GM21619 (cell line): Measurements from ENCODE around the gene CDKAL1.
"Not testable (repeated sequence)": the region's sequence is repeated elsewhere in the genome, so short reads cannot be mapped to it uniquely, and the experiment has no call there.

ENCODE experiments used
- ATAC-seq: cut with Tn5 transposase; IDR thresholded peaks from one replicate; pipeline ENCODE4 v1.9.1; 2021; ENCODE audit not compliant: unreplicated experiment

The CDKAL1 gene

DNA sequence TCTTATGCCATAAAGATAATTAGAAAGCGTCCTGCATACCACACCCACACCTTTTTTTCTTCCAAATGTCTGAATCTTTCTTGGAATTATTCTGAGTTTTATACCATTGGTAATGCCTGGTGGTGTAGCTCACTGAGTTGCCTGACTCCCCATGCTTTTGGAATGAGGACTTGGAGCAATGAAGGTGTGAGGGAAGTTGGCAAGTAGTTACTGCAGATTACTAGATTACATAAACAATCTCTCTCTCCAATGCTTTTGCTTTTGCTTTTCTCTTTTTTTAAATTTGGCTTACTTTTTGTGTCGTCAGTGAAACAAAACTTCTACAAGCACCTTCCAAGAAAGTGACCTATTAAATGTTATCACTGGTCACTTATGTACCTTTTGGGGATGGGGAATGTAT lies 653.2 kb downstream of the CDKAL1 start:
- no peak for ATAC-seq

- peak; percentile 42 for ATAC-seq
Measured at GRCh38 chr6:21188505-21189223, 654.4 kb downstream of the CDKAL1 start.

GRCh38 chr6:21189759-21190158 lies 655.5 kb downstream of the CDKAL1 start:
- no peak for ATAC-seq

DNA sequence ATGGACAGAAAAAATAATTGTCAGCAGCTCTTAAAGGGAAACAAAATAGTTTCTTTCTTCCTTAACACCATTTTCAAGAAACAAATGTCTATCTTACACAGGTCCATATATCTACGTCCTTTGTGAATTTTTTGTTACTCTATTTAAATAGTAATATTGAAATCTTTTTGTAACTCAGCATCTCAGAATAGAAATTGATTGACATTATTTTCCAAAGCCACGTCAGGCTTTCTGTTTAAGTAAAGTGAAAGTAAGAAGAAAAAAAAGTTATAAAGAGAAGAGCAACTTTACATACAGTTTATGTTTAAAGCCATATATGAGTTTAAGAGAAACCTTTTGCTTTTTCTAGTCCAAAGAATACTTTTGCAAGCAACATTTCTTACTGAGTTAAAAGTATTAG lies 656.4 kb downstream of the CDKAL1 start:
- ATAC-seq: no peak

- no peak for ATAC-seq
Measured at GRCh38 chr6:21193790-21194475, 659.7 kb downstream of the CDKAL1 start.

DNA sequence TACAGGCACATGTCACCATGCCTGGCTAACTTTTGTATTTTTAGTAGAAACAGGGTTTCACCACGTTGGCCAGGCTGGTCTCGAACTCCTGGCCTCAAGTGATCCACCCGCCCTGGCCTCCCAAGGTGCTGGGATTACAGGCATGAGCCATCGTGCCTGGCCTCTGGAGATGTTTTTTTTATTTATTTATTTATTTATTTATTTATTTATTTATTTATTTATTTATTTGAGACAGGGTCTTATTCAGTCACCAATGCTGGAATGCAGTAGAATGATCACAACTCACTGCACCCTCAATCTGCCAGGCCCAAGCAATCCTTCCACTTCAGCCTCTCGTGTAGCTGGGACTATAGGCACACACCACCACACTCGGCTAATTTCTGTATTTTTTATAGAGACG lies 661.0 kb downstream of the CDKAL1 start:
- ATAC-seq: not testable (repeated sequence)

DNA sequence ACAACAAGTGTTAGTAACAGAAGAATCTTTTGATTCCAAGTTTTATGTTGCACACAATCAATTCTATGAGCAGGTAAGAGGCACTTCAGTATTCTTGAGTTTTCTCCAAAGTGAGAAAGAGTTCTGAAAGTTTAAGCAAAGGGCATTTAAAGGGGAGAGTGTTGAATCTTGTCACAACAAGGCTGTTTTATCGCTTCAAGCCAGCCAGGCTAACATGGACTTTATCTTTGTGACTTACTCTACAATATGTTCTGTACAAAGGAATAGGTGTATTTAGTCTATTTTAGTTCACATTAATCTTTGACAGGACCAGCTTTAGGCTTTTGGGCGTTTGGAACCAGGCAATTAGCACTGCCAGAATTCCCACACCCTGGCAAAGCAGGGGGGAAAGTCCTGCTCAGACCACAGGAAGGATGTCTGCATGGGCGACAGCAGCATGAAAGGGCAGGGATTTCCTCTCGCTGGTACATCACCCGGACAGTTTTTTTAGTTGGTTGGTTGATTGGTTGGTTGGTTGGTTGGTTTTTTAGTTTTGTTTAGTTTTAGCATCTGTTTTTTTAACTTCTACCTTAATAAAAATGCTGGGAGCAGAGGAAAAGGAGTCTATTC lies 663.9 kb downstream of the CDKAL1 start:
- no peak for ATAC-seq

- no peak for ATAC-seq
Measured at GRCh38 chr6:21199262-21199661, 665.0 kb downstream of the CDKAL1 start.

DNA sequence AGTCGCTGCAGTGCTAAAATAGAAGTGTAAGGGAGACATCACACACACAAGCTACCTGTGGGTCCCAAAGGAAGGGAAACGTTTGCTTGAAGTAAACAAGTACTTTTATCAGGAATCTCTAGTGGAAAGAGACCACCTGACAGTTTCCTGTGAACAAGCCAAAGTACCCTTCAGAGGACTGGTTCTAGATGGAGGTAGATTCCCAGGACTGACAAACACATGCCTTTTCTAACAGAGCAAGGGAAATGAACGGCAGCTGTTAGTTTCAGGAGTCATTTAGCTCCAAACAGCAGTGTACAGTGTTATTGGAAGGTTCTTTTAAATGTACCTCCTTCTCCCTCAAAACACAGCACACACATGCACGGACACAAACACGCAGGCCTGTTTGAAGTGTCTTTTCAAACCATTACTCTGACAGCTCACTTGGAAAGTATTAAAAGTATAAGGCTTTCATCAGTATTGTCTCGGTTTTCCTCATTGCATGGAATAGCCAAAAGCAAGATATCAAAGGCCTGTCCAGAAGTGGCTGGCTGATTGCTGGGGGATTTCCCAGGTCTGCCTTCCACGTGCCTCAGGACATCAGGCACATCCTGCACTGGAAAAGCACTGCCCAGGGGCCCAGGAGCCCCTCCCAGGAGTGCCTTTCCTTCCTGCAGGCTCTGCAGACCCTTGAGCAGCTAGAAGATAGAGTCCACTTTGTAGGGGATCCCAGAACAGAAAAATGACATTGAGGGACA lies 666.0 kb downstream of the CDKAL1 start:
- ATAC-seq: no peak

DNA sequence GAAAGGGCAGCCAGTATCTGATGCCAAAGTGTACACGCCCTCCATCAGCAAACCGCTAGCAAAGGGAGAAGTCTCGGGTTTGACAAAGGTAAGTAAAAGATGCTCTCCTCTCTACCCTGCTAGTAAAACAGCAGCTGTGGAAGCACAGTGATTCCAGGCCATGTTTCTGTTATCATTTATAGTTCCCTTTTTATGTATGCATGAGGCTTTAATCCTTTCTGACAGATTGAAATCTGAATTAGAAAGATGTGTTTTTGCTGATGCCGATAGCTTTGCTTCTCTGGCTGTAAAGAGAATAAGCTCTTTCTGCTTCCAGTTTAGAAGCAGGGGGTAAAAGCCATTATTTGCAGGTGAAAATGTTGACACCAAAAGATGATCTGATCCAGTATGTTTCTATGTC lies 666.9 kb downstream of the CDKAL1 start:
- no peak for ATAC-seq

DNA sequence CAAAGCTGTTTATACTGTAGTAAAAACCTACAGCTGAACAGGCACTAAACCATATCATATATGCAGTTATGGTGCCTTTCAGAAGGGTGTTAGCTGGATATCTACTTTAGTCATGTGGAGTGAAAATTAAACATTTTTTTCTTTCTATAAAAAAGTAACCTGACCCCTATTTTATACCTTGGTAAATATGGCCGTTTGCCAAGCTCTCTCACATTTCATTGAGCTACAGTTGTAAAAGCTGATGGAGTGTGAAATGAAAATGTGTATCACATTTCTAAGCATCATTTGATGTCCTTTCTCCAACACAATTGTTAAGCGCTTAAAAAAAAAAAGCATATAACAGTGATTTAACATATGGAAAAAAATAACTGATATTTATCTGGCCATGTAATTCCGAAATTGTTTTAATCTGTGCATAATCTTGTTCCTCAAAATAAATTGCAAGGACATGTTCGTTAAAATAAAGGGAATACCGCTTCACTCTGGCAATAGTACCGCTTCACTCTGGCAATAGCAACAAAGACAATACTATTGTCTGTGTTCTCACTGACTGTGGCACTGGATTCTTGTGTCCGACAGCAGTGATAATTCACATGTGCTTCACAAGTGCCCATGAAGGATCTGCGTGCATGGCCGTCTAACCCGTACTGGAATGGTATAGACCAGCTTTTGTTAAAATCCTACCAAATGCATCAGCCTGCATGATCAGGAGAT lies 667.5 kb downstream of the CDKAL1 start:
- no peak for ATAC-seq

DNA sequence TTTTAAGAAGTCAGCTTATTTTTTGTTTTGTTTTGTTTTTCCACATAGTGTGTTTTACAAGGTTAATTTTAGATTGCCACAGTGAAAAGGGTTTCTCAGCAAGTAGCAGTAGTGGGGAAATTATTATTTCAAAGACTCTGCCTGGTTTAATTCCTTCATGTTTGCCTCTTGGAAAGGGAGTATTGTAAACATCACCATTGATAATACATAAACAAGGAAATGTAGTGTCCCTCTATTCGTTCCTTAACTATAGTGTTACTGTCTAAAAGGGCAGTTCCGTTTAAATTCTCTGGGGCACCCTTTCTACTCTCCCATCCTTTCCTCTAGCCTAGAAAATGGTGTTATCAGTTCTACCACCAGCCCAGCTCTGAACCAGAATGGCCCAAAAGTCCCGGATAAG lies 668.3 kb downstream of the CDKAL1 start:
- ATAC-seq: no peak

GRCh38 chr6:21204951-21205350 lies 670.7 kb downstream of the CDKAL1 start:
- no peak for ATAC-seq

DNA sequence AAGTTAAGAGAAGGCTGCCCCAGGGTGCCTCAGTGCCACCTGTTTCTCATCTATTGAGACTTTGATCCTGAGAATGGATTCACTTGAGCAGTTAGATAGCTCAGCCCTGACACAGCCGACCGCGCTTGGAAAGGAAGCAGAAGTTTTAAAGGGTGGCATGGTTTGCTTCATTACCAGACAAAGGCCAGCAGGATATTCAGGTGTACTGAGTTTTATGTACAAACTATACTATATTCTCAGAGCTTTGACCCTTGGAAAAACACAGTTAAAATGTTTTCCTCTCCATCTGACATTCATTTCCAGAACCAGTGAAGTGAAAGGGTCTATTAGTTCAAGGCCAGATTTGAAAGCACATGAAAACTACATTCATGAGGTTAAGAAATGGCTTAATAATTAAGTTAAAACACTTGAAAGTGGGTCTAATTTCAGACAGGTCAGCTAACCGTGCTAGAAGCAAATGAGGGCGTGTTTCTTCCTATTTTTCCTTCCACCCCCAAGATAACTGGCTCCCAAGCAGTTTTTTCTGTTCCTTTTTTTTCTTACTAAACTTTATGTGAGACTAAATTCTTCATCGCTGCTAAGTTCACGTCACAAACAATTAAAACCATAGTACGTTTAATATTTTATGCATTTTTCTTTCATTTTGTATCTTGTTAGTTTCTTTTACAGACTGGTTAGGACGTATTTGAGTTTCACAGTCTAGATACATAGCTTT lies 674.0 kb downstream of the CDKAL1 start:
- ATAC-seq: peak; percentile 54

DNA sequence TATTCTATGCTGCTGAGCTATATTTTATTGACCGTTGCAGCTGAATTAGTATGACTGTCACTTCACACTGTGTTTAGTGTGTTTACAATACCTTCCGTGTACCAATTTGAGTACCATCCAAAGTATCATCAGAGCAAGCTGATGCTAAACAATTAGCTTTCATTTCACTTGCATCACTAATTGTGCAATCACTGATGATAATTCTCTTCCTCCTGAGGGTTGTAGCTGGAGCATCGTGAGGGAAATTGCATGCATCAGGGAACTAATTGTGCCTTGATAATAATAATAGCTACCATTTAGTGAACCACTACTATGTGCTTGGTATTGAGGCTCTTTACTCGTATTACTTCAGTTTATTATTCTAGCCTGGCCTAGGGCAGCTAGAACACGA lies 674.5 kb downstream of the CDKAL1 start:
- no peak for ATAC-seq

- ATAC-seq: peak; percentile 44
Measured at GRCh38 chr6:21213492-21213891, 679.2 kb downstream of the CDKAL1 start.

DNA sequence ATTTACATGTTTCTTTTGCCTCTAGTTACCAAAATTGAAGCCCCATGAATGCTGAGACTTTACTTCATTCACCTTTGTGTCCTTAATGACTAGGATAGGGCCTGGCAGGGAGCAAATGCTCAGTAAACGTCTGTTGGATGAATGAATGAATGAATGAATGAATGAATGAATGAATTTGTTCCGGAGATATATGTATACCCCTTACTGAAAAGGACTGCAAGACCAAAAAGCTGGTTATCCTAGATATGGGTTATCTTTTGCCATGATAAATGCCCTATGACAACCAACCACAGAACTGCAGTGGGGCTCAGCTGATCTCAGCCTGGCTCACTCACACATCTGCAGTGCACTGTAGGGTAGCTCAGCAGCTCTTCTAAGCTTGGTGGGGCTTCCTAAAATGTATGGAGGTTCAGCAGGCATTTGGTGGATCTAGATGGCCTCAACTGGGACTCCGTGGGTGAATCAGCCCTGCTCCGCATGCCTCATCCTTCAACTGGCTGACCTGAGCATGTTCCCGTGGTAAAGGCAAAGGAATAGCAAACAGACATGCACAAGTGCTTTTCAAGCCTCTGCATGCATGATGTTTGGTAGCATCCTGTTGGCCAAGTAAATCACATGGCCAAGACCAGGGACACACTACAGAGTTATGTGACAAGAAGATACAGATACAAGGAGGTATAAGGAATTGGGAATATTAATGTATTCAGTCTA lies 680.6 kb downstream of the CDKAL1 start:
- ATAC-seq: no peak

GRCh38 chr6:21219241-21219640 lies 685.0 kb downstream of the CDKAL1 start:
- ATAC-seq: no peak

GRCh38 chr6:21219856-21220255 lies 685.6 kb downstream of the CDKAL1 start:
- ATAC-seq: no peak
